ENCODE measurements around the gene HIPK4.
"Not testable (repeated sequence)": the region's sequence is repeated elsewhere in the genome, so short reads cannot be mapped to it uniquely, and the experiment has no call there.

HIPK4 gene

GRCh38 chr19:40416918-40417642 is 27.1 kb upstream of the HIPK4 start:
- peak in 2 of 5 experiments; percentile 39 to 48 for DNase-seq

- no peak for DNase-seq
Observed at GRCh38 chr19:40415768-40416167, 25.8 kb upstream of the HIPK4 start.

- DNase-seq: no peak
Observed at GRCh38 chr19:40414542-40415535, 24.9 kb upstream of the HIPK4 start.

- no peak for DNase-seq
Observed at GRCh38 chr19:40413291-40413845, 23.4 kb upstream of the HIPK4 start, which contains the start of gene PRX. Gene PRX, minus strand, starts transcription at chr19:40413378. Its CDS starts 5,446 bp downstream, at chr19:40407932.

GRCh38 chr19:40412866-40413265 is 22.9 kb upstream of the HIPK4 start:
- no peak for DNase-seq

- no peak for DNase-seq
Observed at GRCh38 chr19:40411958-40412499, 22.0 kb upstream of the HIPK4 start.

GRCh38 chr19:40411125-40411842 is 21.3 kb upstream of the HIPK4 start:
- no peak for DNase-seq

GRCh38 chr19:40410030-40410389 is 20.0 kb upstream of the HIPK4 start:
- DNase-seq: no peak

GRCh38 chr19:40408598-40408925 is 18.6 kb upstream of the HIPK4 start:
- not testable (repeated sequence) for DNase-seq

- DNase-seq: peak in 1 of 5 experiments; percentile 9
Observed at GRCh38 chr19:40407714-40408597, 18.0 kb upstream of the HIPK4 start.

- peak; percentile 55 to 88 (median 65) for DNase-seq
Observed at GRCh38 chr19:40403262-40403984, 13.4 kb upstream of the HIPK4 start.

GRCh38 chr19:40400559-40400958 is 10.6 kb upstream of the HIPK4 start:
- no peak for DNase-seq

GRCh38 chr19:40398417-40399131 is 8.6 kb upstream of the HIPK4 start:
- DNase-seq: peak; percentile 9 to 72 (median 52)

GRCh38 chr19:40397568-40397906 is 7.6 kb upstream of the HIPK4 start:
- no peak for DNase-seq

GRCh38 chr19:40396886-40397567 is 7.0 kb upstream of the HIPK4 start:
- DNase-seq: no peak

- no peak for DNase-seq
Observed at GRCh38 chr19:40395956-40396355, 6.0 kb upstream of the HIPK4 start.

- no peak for DNase-seq
Observed at GRCh38 chr19:40394816-40395210, 4.8 kb upstream of the HIPK4 start.

GRCh38 chr19:40393894-40394815 is 4.2 kb upstream of the HIPK4 start:
- no peak for DNase-seq

All from T-helper 2 cell (primary cell).